Measurements from ENCODE around the gene NLRC4.
"Not testable (repeated sequence)": the region's sequence is repeated elsewhere in the genome, so short reads cannot be mapped to it uniquely, and the experiment has no call there.

The NLRC4 gene

GRCh38 chr2:32242331-32242730 lies 22.4 kb downstream of the NLRC4 start:
- DNase-seq (ENCODE audit: low spot score), result no peak

- DNase-seq (ENCODE audit: low spot score), result no peak
Observed at GRCh38 chr2:32237996-32238395, 26.7 kb downstream of the NLRC4 start.

- no peak for DNase-seq (ENCODE audit: low spot score)
Observed at GRCh38 chr2:32237488-32237887, 27.2 kb downstream of the NLRC4 start.

- no peak for DNase-seq (ENCODE audit: low spot score)
Observed at GRCh38 chr2:32235315-32235714, 29.4 kb downstream of the NLRC4 start.

- no peak for DNase-seq (ENCODE audit: low spot score)
Observed at GRCh38 chr2:32231959-32232358, 32.7 kb downstream of the NLRC4 start.

GRCh38 chr2:32229635-32230034 lies 35.1 kb downstream of the NLRC4 start:
- no peak for DNase-seq (ENCODE audit: low spot score)

GRCh38 chr2:32228181-32228580 lies 36.5 kb downstream of the NLRC4 start:
- DNase-seq (ENCODE audit: low spot score), result no peak

- no peak for DNase-seq (ENCODE audit: low spot score)
Observed at GRCh38 chr2:32227492-32227891, 37.2 kb downstream of the NLRC4 start.

GRCh38 chr2:32222966-32223365 lies 41.7 kb downstream of the NLRC4 start:
- no peak for DNase-seq (ENCODE audit: low spot score)

- no peak for DNase-seq (ENCODE audit: low spot score)
Observed at GRCh38 chr2:32220445-32220844, 44.2 kb downstream of the NLRC4 start.

GRCh38 chr2:32212295-32212694 lies 52.4 kb downstream of the NLRC4 start:
- DNase-seq (ENCODE audit: low spot score), result peak; percentile 23

- DNase-seq (ENCODE audit: low spot score), result no peak
Observed at GRCh38 chr2:32210767-32211408, 53.8 kb downstream of the NLRC4 start.

GRCh38 chr2:32203428-32203827 lies 61.3 kb downstream of the NLRC4 start:
- DNase-seq (ENCODE audit: low spot score), result not testable (repeated sequence)

GRCh38 chr2:32200814-32201213 lies 63.9 kb downstream of the NLRC4 start:
- no peak for DNase-seq (ENCODE audit: low spot score)

GRCh38 chr2:32192418-32192817 lies 72.3 kb downstream of the NLRC4 start:
- DNase-seq (ENCODE audit: low spot score), result no peak

- DNase-seq (ENCODE audit: low spot score), result no peak
Observed at GRCh38 chr2:32189011-32189410, 75.7 kb downstream of the NLRC4 start.

- no peak for DNase-seq (ENCODE audit: low spot score)
Observed at GRCh38 chr2:32182667-32183066, 82.0 kb downstream of the NLRC4 start.
